Neural cell (in vitro differentiated cells): Measurements from ENCODE around the gene TBX5. TPM values are rescaled to one million over a fixed set of nuclear protein-coding genes. Genes with fewer than 3 reads are reported as not detected.

ENCODE experiments used
- H2AFZ ChIP-seq: fragments of 200-600, 300-800 bp; sonication (generic), shearing (Covaris generic); 2 replicates; pipeline ENCODE4 v1.6.0; 2014; ENCODE audit warnings: low read depth, mild to moderate bottlenecking, antibody characterized with exemption, low read length, moderate library complexity
- H3F3A ChIP-seq: fragments of 200-600 bp; shearing (Covaris generic); 2 replicates; pipeline ENCODE4 v1.6.1; 2016; ENCODE audit warnings: mild to moderate bottlenecking, moderate library complexity, mixed read lengths, antibody characterized with exemption, low read length; ENCODE audit not compliant: insufficient read depth, poor library complexity, severe bottlenecking
- H3K27ac ChIP-seq: fragments of 200-600, 300-800 bp; sonication (generic), shearing (Covaris generic); 2 replicates; pipeline ENCODE4 v1.5.1; 2014; ENCODE audit warnings: mild to moderate bottlenecking, low read length, moderate library complexity
- H3K27me3 ChIP-seq: fragments of 300-800, 200-600 bp; sonication (generic), shearing (Covaris generic); 2 replicates; pipeline ENCODE4 v1.6.0; 2014; ENCODE audit warnings: mild to moderate bottlenecking, low read depth, low read length, moderate library complexity; ENCODE audit not compliant: insufficient read depth
- H3K36me3 ChIP-seq: fragments of 300-800, 200-600 bp; sonication (generic), shearing (Covaris generic); 2 replicates; pipeline ENCODE4 v1.5.1; 2014; ENCODE audit warnings: mild to moderate bottlenecking, antibody characterized with exemption, low read length, moderate library complexity; ENCODE audit not compliant: insufficient read depth
- H3K4me2 ChIP-seq: fragments of 300-800, 200-600 bp; sonication (generic), shearing (Covaris generic); 2 replicates; pipeline ENCODE4 v1.6.0; 2014; ENCODE audit warnings: mild to moderate bottlenecking, low read length
- H3K4me3 ChIP-seq: fragments of 300-800, 200-600 bp; sonication (generic), shearing (Covaris generic); 2 replicates; pipeline ENCODE4 v1.5.1; 2014; ENCODE audit warnings: mild to moderate bottlenecking, low read length, moderate library complexity
- H3K79me2 ChIP-seq: fragments of 200-600 bp; shearing (Covaris generic); replicated peaks from 2 replicates; pipeline ENCODE4 v1.6.0; 2014; ENCODE audit warnings: mild to moderate bottlenecking, low read length, moderate library complexity; ENCODE audit not compliant: insufficient read depth
- H3K9ac ChIP-seq: fragments of 300-800, 200-600 bp; sonication (generic), shearing (Covaris generic); 2 replicates; pipeline ENCODE4 v1.6.1; 2016; ENCODE audit warnings: mild to moderate bottlenecking, low read length, mixed read lengths
- H3K9me2 ChIP-seq: fragments of 200-600 bp; shearing (Covaris generic); 2 replicates; pipeline ENCODE4 v1.6.1; 2016; ENCODE audit warnings: mild to moderate bottlenecking, low read length, mixed read lengths; ENCODE audit not compliant: insufficient read depth
- H3K9me3 ChIP-seq: fragments of 200-600, 300-800 bp; sonication (generic), shearing (Covaris generic); 2 replicates; pipeline ENCODE4 v1.6.1; 2016; ENCODE audit warnings: mild to moderate bottlenecking, mixed run types, low read length, moderate library complexity, mixed read lengths
- H4K20me1 ChIP-seq: fragments of 200-600 bp; shearing (Covaris generic); 2 replicates; pipeline ENCODE4 v1.6.1; 2016; ENCODE audit warnings: mild to moderate bottlenecking, mixed run types; ENCODE audit not compliant: insufficient read depth
- CTCF ChIP-seq: fragments of 450-650 bp; IDR thresholded peaks from 2 replicates; pipeline ENCODE4 v1.5.1; 2014; ENCODE audit warnings: antibody characterized with exemption, mild to moderate bottlenecking, moderate library complexity; ENCODE audit not compliant: poor library complexity, severe bottlenecking
- EP300 ChIP-seq: fragments of 450-650 bp; conservative IDR thresholded peaks from 2 replicates; pipeline ENCODE4 v1.6.1; 2014; ENCODE audit warnings: antibody characterized with exemption, mild to moderate bottlenecking, moderate library complexity; ENCODE audit not compliant: poor library complexity, severe bottlenecking
- EZH2 ChIP-seq: fragments of 200-600, 300-800 bp; shearing (Covaris generic), sonication (generic); IDR thresholded peaks from 2 replicates; pipeline ENCODE4 v1.6.1; 2014; ENCODE audit warnings: antibody characterized with exemption, low read length, borderline replicate concordance, mild to moderate bottlenecking; ENCODE audit not compliant: insufficient read depth, poor library complexity, severe bottlenecking
- MXI1 ChIP-seq: fragments of 450-650 bp; conservative IDR thresholded peaks from 2 replicates; pipeline ENCODE4 v1.6.1; 2014; ENCODE audit warnings: antibody characterized with exemption, mild to moderate bottlenecking; ENCODE audit not compliant: poor library complexity, severe bottlenecking
- POLR2AphosphoS5 ChIP-seq: IDR thresholded peaks from 2 replicates; pipeline ENCODE4 v1.6.1; 2012
- RAD21 ChIP-seq: fragments of 450-650 bp; conservative IDR thresholded peaks from 2 replicates; pipeline ENCODE4 v1.6.1; 2014; ENCODE audit warnings: antibody characterized with exemption, mild to moderate bottlenecking, moderate library complexity
- REST ChIP-seq: IDR thresholded peaks from 2 replicates; pipeline ENCODE4 v1.6.1; 2012; ENCODE audit warnings: borderline replicate concordance
- SMC3 ChIP-seq: fragments of 450-650 bp; conservative IDR thresholded peaks from 2 replicates; pipeline ENCODE4 v1.6.1; 2014; ENCODE audit warnings: antibody characterized with exemption, mild to moderate bottlenecking, moderate library complexity; ENCODE audit not compliant: poor library complexity
- TAF1 ChIP-seq: IDR thresholded peaks from 2 replicates; pipeline ENCODE4 v1.6.1; 2012; ENCODE audit warnings: low read depth
- polyA plus RNA-seq: library from polyadenylated mRNA; depleted of rRNA; stranded (reverse); fragments of >200 nt; gene quantifications from 2 replicates; pipeline ENCODE4 v1.2.3, GENCODE V29; 2014

TBX5 gene
- polyA plus RNA-seq, 1 donor from 2014 or later: not detected

- no peak overlapping the region for H3K4me3 ChIP-seq
- H3K4me2 ChIP-seq: no peak overlapping the region
Observed at GRCh38 chr12:114439261-114439683, 33.3 kb upstream of the TBX5 start.

GRCh38 chr12:114438635-114439256 lies 32.8 kb upstream of the TBX5 start:
- H2AFZ ChIP-seq: no peak overlapping the region
- H3K27ac ChIP-seq: no peak overlapping the region
- H4K20me1 ChIP-seq: no peaks in the 10 kb centered on the region
- H3F3A ChIP-seq: no peaks in the 10 kb centered on the region
- no peaks in the 10 kb centered on the region for H3K79me2 ChIP-seq
- H3K4me2 ChIP-seq: no peak overlapping the region
- no peaks in the 10 kb centered on the region for H3K9me3 ChIP-seq
- TF ChIP-seq RAD21: no peak
- TF ChIP-seq CTCF: no peak
- no peak for TF ChIP-seq MXI1
- no peak for TF ChIP-seq POLR2AphosphoS5
- TF ChIP-seq EP300: no peak
- no peak for TF ChIP-seq EZH2
- no peak overlapping the region for H3K9ac ChIP-seq
- H3K36me3 ChIP-seq: no peaks in the 10 kb centered on the region
- H3K27me3 ChIP-seq: peaks cover 97% of the 10 kb centered on the region
- no peaks in the 10 kb centered on the region for H3K9me2 ChIP-seq
- no peak overlapping the region for H3K4me3 ChIP-seq

More at GRCh38 chr12:114439261-114439683, 33.3 kb upstream of the TBX5 start:
- H3K27ac ChIP-seq: no peak overlapping the region
- no peaks in the 10 kb centered on the region for H4K20me1 ChIP-seq
- no peaks in the 10 kb centered on the region for H3F3A ChIP-seq
- H2AFZ ChIP-seq: no peak overlapping the region
- H3K9me3 ChIP-seq: no peaks in the 10 kb centered on the region
- peaks cover 98% of the 10 kb centered on the region for H3K27me3 ChIP-seq
- H3K9ac ChIP-seq: no peak overlapping the region
- no peaks in the 10 kb centered on the region for H3K9me2 ChIP-seq
- TF ChIP-seq MXI1 (no peak), EP300 (no peak), TAF1 (no peak), CTCF (no peak), POLR2AphosphoS5 (no peak), SMC3 (no peak), RAD21 (no peak), REST (no peak), EZH2 (no peak)
- no peaks in the 10 kb centered on the region for H3K36me3 ChIP-seq
- H3K79me2 ChIP-seq: no peaks in the 10 kb centered on the region
